ENCODE results near the gene METAP1D. TPM values are rescaled to one million over a fixed set of nuclear protein-coding genes. Genes with fewer than 3 reads are reported as not detected.

METAP1D gene
- polyA plus RNA-seq, 1 donor from 2014 or later, result 3.6 TPM

GRCh38 chr2:172086241-172087206, 86.8 kb downstream of the METAP1D start:
- Mint-ChIP-seq H3K27me3 (peaks cover 75% of the 10 kb centered on the region), H3K27ac (peak overlapping the region; percentile 93 to 100 (median 98)), H3K4me3 (peak overlapping the region; percentile 52 to 95 (median 77)), H3K9me3 (peaks cover 0 to 12% (median 0%) of the 10 kb centered on the region in 3 donors), H3K4me1 (peaks cover 14 to 18% (median 18%) of the 10 kb centered on the region in 3 donors), H3K36me3 (peaks cover 5% of the 10 kb centered on the region)

DNA sequence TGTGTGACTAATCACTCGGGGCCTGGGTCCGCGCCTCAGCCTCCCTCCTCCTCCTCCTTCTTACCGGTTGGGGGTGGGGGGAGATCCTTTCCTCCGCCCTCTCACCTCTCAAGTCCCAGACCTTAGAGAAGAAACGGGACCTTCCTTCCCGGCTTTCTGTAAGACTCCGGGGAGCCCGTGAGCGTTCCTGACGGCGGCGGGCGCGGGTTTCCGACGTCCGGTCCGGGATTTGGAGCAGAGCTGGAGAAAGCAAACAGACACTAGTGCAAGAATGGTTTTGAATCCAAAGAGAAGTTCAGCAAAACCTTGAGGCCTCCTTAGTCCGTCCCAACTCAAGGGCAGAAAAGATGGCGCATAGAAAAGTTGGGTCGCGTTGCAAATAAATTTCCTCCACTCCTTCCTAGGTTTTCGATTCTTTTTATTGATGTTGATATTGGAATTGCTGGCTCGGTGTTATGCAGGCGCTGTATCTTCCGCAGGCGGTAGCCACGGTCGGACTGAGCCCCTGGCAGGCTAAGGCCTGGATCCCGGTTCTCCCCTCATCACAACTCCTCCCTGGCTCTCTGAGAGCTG, 87.5 kb downstream of the METAP1D start:
- peak overlapping the region; percentile 93 to 100 (median 98) for H3K27ac Mint-ChIP-seq
- H3K9me3 Mint-ChIP-seq, result peaks cover 0 to 9% (median 0%) of the 10 kb centered on the region in 3 donors
- H3K36me3 Mint-ChIP-seq, result peaks cover 5% of the 10 kb centered on the region
- peaks cover 79% of the 10 kb centered on the region for H3K27me3 Mint-ChIP-seq
- H3K4me3 Mint-ChIP-seq, result peak overlapping the region; percentile 52 to 89 (median 69)
- peaks cover 10 to 18% (median 18%) of the 10 kb centered on the region in 3 donors for H3K4me1 Mint-ChIP-seq

GRCh38 chr2:172087780-172088244, 88.1 kb downstream of the METAP1D start:
- H3K9me3 Mint-ChIP-seq, result peaks cover 0 to 10% (median 0%) of the 10 kb centered on the region in 3 donors
- peaks cover 79% of the 10 kb centered on the region for H3K27me3 Mint-ChIP-seq
- peaks cover 10 to 22% (median 18%) of the 10 kb centered on the region in 3 donors for H3K4me1 Mint-ChIP-seq
- peak overlapping the region; percentile 91 to 100 (median 98) for H3K27ac Mint-ChIP-seq
- H3K36me3 Mint-ChIP-seq, result peaks cover 5% of the 10 kb centered on the region
- peak overlapping the region; percentile 58 to 89 (median 78) for H3K4me3 Mint-ChIP-seq

- peaks cover 0 to 13% (median 0%) of the 10 kb centered on the region in 3 donors for H3K9me3 Mint-ChIP-seq
- peaks cover 5% of the 10 kb centered on the region for H3K36me3 Mint-ChIP-seq
- peak overlapping the region; percentile 91 to 100 (median 98) for H3K27ac Mint-ChIP-seq
- H3K4me1 Mint-ChIP-seq, result peaks cover 10 to 22% (median 18%) of the 10 kb centered on the region in 3 donors
- H3K27me3 Mint-ChIP-seq, result peaks cover 80% of the 10 kb centered on the region
- peak overlapping the region in 2 of 4 donors; percentile 77 to 80 for H3K4me3 Mint-ChIP-seq
These were observed 88.7 kb downstream of the METAP1D start for GRCh38 chr2:172088245-172089004.

DNA sequence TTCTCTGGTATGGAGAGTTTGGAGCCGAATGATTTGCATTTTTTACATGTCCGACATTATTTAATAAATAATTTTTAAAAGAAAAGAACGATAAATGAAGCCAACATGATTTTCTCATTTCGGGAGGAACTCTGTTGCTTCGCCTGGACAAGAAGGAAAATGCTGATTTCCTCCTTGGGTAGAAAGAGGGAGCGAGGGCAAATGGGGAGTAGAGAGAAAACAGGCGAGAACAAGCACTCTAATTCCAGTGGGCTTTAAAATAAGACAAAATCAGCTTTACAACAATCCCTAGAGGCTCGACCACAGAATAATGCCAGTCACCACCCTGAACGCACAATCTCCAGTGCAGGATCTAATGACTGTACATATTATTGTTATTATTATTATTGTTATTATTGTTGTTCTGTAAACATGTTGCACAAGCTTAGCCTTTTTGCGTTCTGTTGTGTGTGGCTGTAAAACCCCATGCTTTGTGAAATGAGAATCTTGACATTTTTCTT, 89.3 kb downstream of the METAP1D start:
- Mint-ChIP-seq H3K9me3 (peaks cover 2 to 16% (median 4%) of the 10 kb centered on the region in 3 donors), H3K4me1 (peaks cover 13 to 21% (median 13%) of the 10 kb centered on the region in 3 donors), H3K27me3 (peaks cover 80% of the 10 kb centered on the region), H3K4me3 (peak overlapping the region in 2 of 4 donors; percentile 77 to 80), H3K27ac (peak overlapping the region; percentile 91 to 100 (median 98)), H3K36me3 (peaks cover 1% of the 10 kb centered on the region)

GRCh38 chr2:172089633-172090032, 89.9 kb downstream of the METAP1D start:
- Mint-ChIP-seq H3K4me3 (peak overlapping the region in 1 of 4 donors; percentile 81), H3K9me3 (peaks cover 2 to 16% (median 4%) of the 10 kb centered on the region in 3 donors), H3K27me3 (peaks cover 74% of the 10 kb centered on the region), H3K27ac (peak overlapping the region; percentile 77 to 100 (median 85)), H3K36me3 (peaks cover 1% of the 10 kb centered on the region), H3K4me1 (peaks cover 10 to 21% (median 13%) of the 10 kb centered on the region in 3 donors)

- peaks cover 75% of the 10 kb centered on the region for H3K27me3 Mint-ChIP-seq
- H3K9me3 Mint-ChIP-seq, result peaks cover 2 to 16% (median 4%) of the 10 kb centered on the region in 3 donors
- peaks cover 9 to 21% (median 11%) of the 10 kb centered on the region in 3 donors for H3K4me1 Mint-ChIP-seq
- H3K27ac Mint-ChIP-seq, result peak overlapping the region; percentile 77 to 100 (median 85)
- H3K4me3 Mint-ChIP-seq, result peak overlapping the region in 1 of 4 donors; percentile 81
- peaks cover 1% of the 10 kb centered on the region for H3K36me3 Mint-ChIP-seq
These were observed 90.5 kb downstream of the METAP1D start for GRCh38 chr2:172090044-172090961.

GRCh38 chr2:172091000-172091641, 91.4 kb downstream of the METAP1D start:
- Mint-ChIP-seq H3K27me3 (peaks cover 76% of the 10 kb centered on the region), H3K4me1 (peaks cover 9 to 18% (median 11%) of the 10 kb centered on the region in 3 donors), H3K27ac (peak overlapping the region; percentile 77 to 100 (median 85)), H3K36me3 (peaks cover 1% of the 10 kb centered on the region), H3K9me3 (peaks cover 2 to 11% (median 4%) of the 10 kb centered on the region in 3 donors), H3K4me3 (peak overlapping the region in 1 of 4 donors; percentile 73)

DNA sequence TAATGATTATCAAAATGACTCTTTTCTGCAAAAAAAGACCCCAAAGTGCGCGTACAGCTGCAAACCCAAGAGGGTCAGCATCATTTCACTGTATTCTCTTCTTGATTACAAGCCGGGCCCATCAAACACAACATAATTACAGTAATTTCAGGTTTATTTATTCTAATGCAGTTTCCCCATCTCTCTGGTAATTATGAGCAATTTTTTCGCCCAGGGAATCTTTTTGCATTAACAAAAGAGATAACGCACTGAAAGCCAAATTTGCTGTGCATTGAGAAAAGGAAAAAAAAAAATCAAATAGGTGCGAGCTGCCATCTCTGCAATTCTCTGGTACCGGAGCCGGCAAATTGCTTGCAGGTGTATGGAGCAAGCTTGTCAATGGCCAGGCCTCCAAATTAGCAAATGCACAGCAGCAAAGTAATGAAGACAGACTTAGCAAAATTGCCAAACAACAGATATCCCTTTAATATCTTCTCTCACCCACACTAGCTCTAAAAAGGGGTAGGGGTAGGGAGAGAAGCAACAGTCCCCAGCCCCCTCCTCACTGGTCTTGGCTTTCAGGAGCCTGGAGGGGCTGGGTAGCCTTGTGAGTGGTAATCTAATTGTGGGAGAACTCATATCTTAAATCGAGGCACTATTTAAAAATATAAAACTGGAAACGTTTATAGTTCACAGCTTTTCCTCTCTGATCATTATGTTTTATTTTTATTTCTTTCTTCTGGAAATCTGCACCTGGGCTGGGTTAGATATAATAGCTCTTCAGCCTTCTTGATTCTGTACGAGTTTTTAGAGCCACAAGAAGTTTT, 92.2 kb downstream of the METAP1D start:
- H3K36me3 Mint-ChIP-seq, result peaks cover 1% of the 10 kb centered on the region
- peak overlapping the region; percentile 67 to 100 (median 69) for H3K27ac Mint-ChIP-seq
- peaks cover 74% of the 10 kb centered on the region for H3K27me3 Mint-ChIP-seq
- peaks cover 2 to 10% (median 4%) of the 10 kb centered on the region in 3 donors for H3K9me3 Mint-ChIP-seq
- peaks cover 7 to 23% (median 15%) of the 10 kb centered on the region in 3 donors for H3K4me1 Mint-ChIP-seq
- H3K4me3 Mint-ChIP-seq, result peak overlapping the region in 1 of 4 donors; percentile 73

GRCh38 chr2:172092716-172093415, 93.1 kb downstream of the METAP1D start:
- no peaks in the 10 kb centered on the region for H3K36me3 Mint-ChIP-seq
- peaks cover 2 to 7% (median 4%) of the 10 kb centered on the region in 3 donors for H3K9me3 Mint-ChIP-seq
- peak overlapping the region in 2 of 4 donors; percentile 48 to 73 for H3K4me3 Mint-ChIP-seq
- H3K4me1 Mint-ChIP-seq, result peaks cover 7 to 20% (median 17%) of the 10 kb centered on the region in 3 donors
- peaks cover 73% of the 10 kb centered on the region for H3K27me3 Mint-ChIP-seq
- H3K27ac Mint-ChIP-seq, result peak overlapping the region; percentile 69 to 100 (median 88)

DNA sequence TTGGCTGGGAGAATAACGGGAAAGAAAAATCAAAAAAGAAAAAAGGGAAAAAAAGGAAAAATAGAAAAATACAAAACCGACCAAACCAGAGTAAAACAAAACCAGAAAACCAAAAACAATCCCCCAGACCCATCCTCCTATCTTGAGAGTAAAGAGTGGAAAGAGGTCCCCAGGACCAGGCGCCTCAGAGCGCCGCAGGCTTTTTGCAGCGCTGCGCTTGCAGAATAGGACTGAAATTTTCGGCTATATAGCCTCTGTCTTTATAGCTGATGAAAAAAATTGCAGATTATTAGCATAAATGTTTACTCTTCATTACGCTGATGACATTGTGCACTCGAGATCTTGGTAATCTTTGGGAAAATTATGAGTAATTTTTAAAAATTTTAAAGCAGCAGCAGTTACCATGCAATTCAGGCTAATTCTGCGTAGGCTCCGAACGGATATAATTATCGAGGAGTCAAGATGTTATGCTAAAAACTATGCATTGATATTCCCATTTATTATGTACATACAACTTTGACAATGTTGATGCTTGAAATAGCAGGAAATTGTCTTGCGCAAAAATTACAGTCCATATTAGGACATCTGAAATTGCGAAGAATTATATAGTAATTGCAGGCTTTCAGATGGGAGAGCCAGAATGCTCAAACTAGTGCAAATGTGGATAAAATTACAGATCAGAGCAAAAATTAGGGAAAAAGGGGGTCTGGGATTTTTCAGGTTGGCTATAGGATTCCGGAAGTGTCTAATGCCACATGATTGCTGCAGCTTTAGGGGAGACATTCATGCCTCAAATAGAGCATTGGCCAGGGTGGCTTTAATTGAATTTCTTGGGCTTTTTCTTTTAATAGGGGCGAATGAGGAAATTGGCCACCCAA, 93.9 kb downstream of the METAP1D start:
- H3K27ac Mint-ChIP-seq, result peak overlapping the region; percentile 19 to 100 (median 88)
- H3K4me3 Mint-ChIP-seq, result peak overlapping the region; percentile 55 to 74 (median 69)
- H3K27me3 Mint-ChIP-seq, result peaks cover 69% of the 10 kb centered on the region
- H3K4me1 Mint-ChIP-seq, result peaks cover 10 to 24% (median 19%) of the 10 kb centered on the region in 3 donors
- H3K9me3 Mint-ChIP-seq, result peaks cover 2 to 11% (median 4%) of the 10 kb centered on the region in 3 donors
- no peaks in the 10 kb centered on the region for H3K36me3 Mint-ChIP-seq

Data from IgD-negative memory B cell (primary cell).